Hippocampal formation (tissue), 2 donors: Measurements from ENCODE around the gene APOL1.

Experiments used
- DNase-seq, 2 donors: peaks; one replicate each; lab custom pipeline; 2025; lab: John Stamatoyannopoulos, UW

Gene APOL1

GRCh38 chr22:36291831-36292740, 39.2 kb downstream of the APOL1 start:
- no peak for DNase-seq

- DNase-seq: no peak
Measured at GRCh38 chr22:36292823-36293530, 40.0 kb downstream of the APOL1 start.

GRCh38 chr22:36293606-36294292, 40.8 kb downstream of the APOL1 start:
- no peak for DNase-seq

GRCh38 chr22:36294293-36294620, 41.3 kb downstream of the APOL1 start:
- DNase-seq: no peak

- DNase-seq: no peak
Measured at GRCh38 chr22:36294801-36295200, 41.9 kb downstream of the APOL1 start.

GRCh38 chr22:36295247-36295646, 42.3 kb downstream of the APOL1 start:
- DNase-seq: no peak

GRCh38 chr22:36296690-36297089, 43.8 kb downstream of the APOL1 start:
- no peak for DNase-seq

GRCh38 chr22:36297568-36297967, 44.6 kb downstream of the APOL1 start:
- no peak for DNase-seq

GRCh38 chr22:36298118-36298517, 45.2 kb downstream of the APOL1 start:
- DNase-seq: no peak

GRCh38 chr22:36298601-36299000, 45.7 kb downstream of the APOL1 start:
- no peak for DNase-seq

GRCh38 chr22:36299295-36299694, 46.4 kb downstream of the APOL1 start:
- no peak for DNase-seq

GRCh38 chr22:36299911-36300310, 47.0 kb downstream of the APOL1 start:
- DNase-seq: no peak

GRCh38 chr22:36300396-36301212, 47.7 kb downstream of the APOL1 start:
- DNase-seq: no peak

- peak; percentile 27 to 49 for DNase-seq
Measured at GRCh38 chr22:36301384-36301828, 48.5 kb downstream of the APOL1 start.

- DNase-seq: no peak
Measured at GRCh38 chr22:36301851-36302250, 48.9 kb downstream of the APOL1 start.

GRCh38 chr22:36302439-36303114, 49.6 kb downstream of the APOL1 start:
- DNase-seq: no peak

GRCh38 chr22:36303115-36303467, 50.2 kb downstream of the APOL1 start:
- DNase-seq: no peak

- DNase-seq: no peak
Measured at GRCh38 chr22:36303874-36304273, 50.9 kb downstream of the APOL1 start.

- DNase-seq: no peak
Measured at GRCh38 chr22:36304429-36304828, 51.5 kb downstream of the APOL1 start.

GRCh38 chr22:36305813-36306212, 52.9 kb downstream of the APOL1 start:
- DNase-seq: no peak

- DNase-seq: no peak
Measured at GRCh38 chr22:36306227-36306626, 53.3 kb downstream of the APOL1 start.
